ENCODE measurements around the gene WWOX.

GRCh38 chr16:79165506-79165905 lies 1066.1 kb downstream of the WWOX start:
- TF ChIP-seq POLR2A (IDR thresholded peaks at IDR 0.05; ENCODE audit: low read length) (no peak), GATA1 (IDR thresholded peaks at IDR 0.05; ENCODE audit: low read depth, low read length) (no peak)
